Gastroesophageal sphincter (tissue), 4 donors: ENCODE measurements around the gene RBBP9. TPM values are rescaled to one million over a fixed set of nuclear protein-coding genes. Genes with fewer than 3 reads are reported as not detected.

ENCODE experiments used
- ATAC-seq: fragments of 150-250 bp; one replicate; pipeline ENCODE4 v1.9.1; 2016; ENCODE audit warnings: mild to moderate bottlenecking, moderate library complexity
- H3K27ac ChIP-seq, 4 donors: fragments of 200-600 bp; sonication (generic) in 3 of 4; 1 replicate in 3 of 4; 2 replicates in 1 of 4; pipeline ENCODE4 v1.5.1; 2016 to 2019
- H3K27me3 ChIP-seq: fragments of 200-600 bp; sonication (generic); one replicate; pipeline ENCODE4 v1.5.1; 2019
- H3K36me3 ChIP-seq, 2 donors: fragments of 200-600 bp; sonication (generic); one replicate each; pipeline ENCODE4 v1.5.1; 2019; ENCODE audit warnings: control low read depth in 1 of 2
- H3K4me1 ChIP-seq, 3 donors: fragments of 200-600 bp; sonication (generic); 1 replicate in 2 of 3; 2 replicates in 1 of 3; pipeline ENCODE4 v1.5.1; 2016 to 2019; ENCODE audit warnings: control low read depth in 2 of 3
- H3K4me3 ChIP-seq, 2 donors: fragments of 200-600 bp; sonication (generic); one replicate each; pipeline ENCODE4 v1.5.1; 2019; ENCODE audit warnings: mild to moderate bottlenecking in 1 of 2, moderate library complexity in 1 of 2
- H3K9me3 ChIP-seq, 3 donors: fragments of 200-600 bp; sonication (generic); one replicate each; pipeline ENCODE4 v1.5.1; 2017 to 2019; ENCODE audit warnings: control low read depth in 2 of 3
- CTCF ChIP-seq, 4 experiments: fragments of 200-600 bp in 2 of 4; fragments of 450-650 bp in 2 of 4; sonication (generic) in 1 of 4; IDR thresholded peaks; one replicate each; pipeline ENCODE4 v1.5.1; 2017 to 2019; ENCODE audit warnings: antibody characterized with exemption in 4 of 4, mild to moderate bottlenecking in 2 of 4, moderate library complexity in 2 of 4
- EP300 ChIP-seq: sonication (generic); formaldehyde crosslinking; IDR thresholded peaks from one replicate; pipeline ENCODE4 v1.6.1; 2017; ENCODE audit warnings: antibody characterized with exemption, mild to moderate bottlenecking
- POLR2A ChIP-seq, 2 donors: fragments of 450-650 bp; IDR thresholded peaks; one replicate each; pipeline ENCODE4 v1.6.1; 2017; ENCODE audit warnings: antibody characterized with exemption in 2 of 2, mild to moderate bottlenecking in 2 of 2, moderate library complexity in 1 of 2
- POLR2AphosphoS5 ChIP-seq: sonication (generic); formaldehyde crosslinking; IDR thresholded peaks from one replicate; pipeline ENCODE4 v1.6.1; 2017; ENCODE audit warnings: antibody characterized with exemption
- whole genome bisulfite sequencing, 2 donors: methylation state at CpG; one replicate each; pipeline ENCODE4 v1.1.5; 2018; ENCODE audit warnings: low coverage in 1 of 2; 5-methylcytosine and 5-hydroxymethylcytosine counted together
- total RNA-seq, 4 donors: library from RNA; depleted of rRNA; stranded (reverse); fragments of >200 nt; gene quantifications; one replicate each; pipeline ENCODE4 v1.1.0, GENCODE V29; 2016

Gene RBBP9
- total RNA-seq, 4 donors from 2014 or later, result 14.9 to 27.0 (median 21.2) TPM

- 94 to 100% methylated on average over 1 to 3 of the region's 3 CpGs for WGBS, 2 donors
- H3K36me3 ChIP-seq, result peaks cover 0 to 90% of the 10 kb centered on the region in 2 donors
- ATAC-seq, result no peak
Observed at GRCh38 chr20:18488301-18488700, 8.7 kb downstream of the RBBP9 start.

GRCh38 chr20:18481596-18481995 is 15.4 kb downstream of the RBBP9 start:
- no peaks in the 10 kb centered on the region for H3K9me3 ChIP-seq
- WGBS, 2 donors, result 88% methylated on average over 4 of the region's 4 CpGs; no CpG with 5 or more reads in 1 of the 2 donors
- H3K4me3 ChIP-seq, result no peak overlapping the region
- no peaks in the 10 kb centered on the region for H3K27me3 ChIP-seq
- no peak overlapping the region for H3K27ac ChIP-seq
- ATAC-seq, result no peak
- H3K36me3 ChIP-seq, result peaks cover 0 to 96% of the 10 kb centered on the region in 2 donors
- H3K4me1 ChIP-seq, result no peaks in the 10 kb centered on the region
- no peak for TF ChIP-seq CTCF (IDR thresholded peaks at IDR 0.05)
- no peak for TF ChIP-seq POLR2A (IDR thresholded peaks at IDR 0.05)
- no peak for TF ChIP-seq EP300
- TF ChIP-seq POLR2AphosphoS5, result no peak

More at GRCh38 chr20:18488301-18488700, 8.7 kb downstream of the RBBP9 start:
- Histone ChIP-seq H3K4me3 (no peak overlapping the region), H3K9me3 (no peaks in the 10 kb centered on the region), H3K27ac (no peak overlapping the region), H3K27me3 (no peaks in the 10 kb centered on the region), H3K4me1 (no peaks in the 10 kb centered on the region)
- TF ChIP-seq POLR2A (IDR thresholded peaks at IDR 0.05), result no peak
- no peak for TF ChIP-seq CTCF (IDR thresholded peaks at IDR 0.05)
- no peak for TF ChIP-seq EP300
- TF ChIP-seq POLR2AphosphoS5, result no peak

- Histone ChIP-seq H3K9me3 (no peaks in the 10 kb centered on the region), H3K4me1 (no peaks in the 10 kb centered on the region), H3K27ac (no peak overlapping the region), H3K27me3 (no peaks in the 10 kb centered on the region), H3K36me3 (peaks cover 6 to 100% of the 10 kb centered on the region in 2 donors), H3K4me3 (no peak overlapping the region)
- WGBS, 2 donors, result 92 to 100% methylated on average over 1 of the region's 1 CpG
- ATAC-seq, result no peak
- TF ChIP-seq POLR2AphosphoS5 (no peak), EP300 (no peak), CTCF (IDR thresholded peaks at IDR 0.05) (no peak), POLR2A (IDR thresholded peaks at IDR 0.05) (no peak)
Observed at GRCh38 chr20:18477821-18478220, 19.2 kb downstream of the RBBP9 start.

- 83 to 100% methylated on average over 1 of the region's 1 CpG for WGBS, 2 donors
- H3K27ac ChIP-seq, result no peak overlapping the region
- H3K36me3 ChIP-seq, result peaks cover 6 to 97% of the 10 kb centered on the region in 2 donors
- H3K27me3 ChIP-seq, result no peaks in the 10 kb centered on the region
- no peaks in the 10 kb centered on the region for H3K9me3 ChIP-seq
- no peak overlapping the region for H3K4me3 ChIP-seq
- TF ChIP-seq CTCF (IDR thresholded peaks at IDR 0.05) (no peak), POLR2A (IDR thresholded peaks at IDR 0.05) (no peak), EP300 (no peak), POLR2AphosphoS5 (no peak)
- no peaks in the 10 kb centered on the region for H3K4me1 ChIP-seq
- no peak for ATAC-seq
Observed at GRCh38 chr20:18477218-18477617, 19.8 kb downstream of the RBBP9 start.

- WGBS, 2 donors, result 2% methylated on average over 10 to 18 of the region's 57 CpGs
- TF ChIP-seq CTCF (IDR thresholded peaks at IDR 0.05) (no peak), POLR2AphosphoS5 (peak; percentile 56), POLR2A (IDR thresholded peaks at IDR 0.05) (peak; percentile 11 to 41), EP300 (no peak)
- Histone ChIP-seq H3K36me3 (peaks cover 0 to 27% of the 10 kb centered on the region in 2 donors), H3K27me3 (no peaks in the 10 kb centered on the region), H3K9me3 (no peaks in the 10 kb centered on the region), H3K27ac (peak within 1 kb of the TSS; percentile 13 to 84 (median 82)), H3K4me1 (peaks cover 0 to 28% (median 10%) of the 10 kb centered on the region in 3 donors), H3K4me3 (peak within 1 kb of the TSS; percentile 51 to 71)
- ATAC-seq, result peak; percentile 100
Observed at GRCh38 chr20:18466894-18467730, 29.9 kb downstream of the RBBP9 start, which contains the start of the genes DZANK1 and POLR3F. Gene DZANK1 (minus strand): TSS chr20:18467030. CDS start chr20:18465358, 1,672 bp downstream. Gene POLR3F (plus strand): TSS chr20:18467390. CDS start chr20:18467507, 117 bp downstream.
